OCI-LY3 (cell line): ENCODE measurements around the gene CDK5RAP3.
A peak's percentile ranks its signal among the peaks of the same experiment; 100 is the strongest.
"Not testable (repeated sequence)": the region's sequence is repeated elsewhere in the genome, so short reads cannot be mapped to it uniquely, and the experiment has no call there.

Experiments used
- H2AFZ ChIP-seq: fragments of 200-600, 300-600 bp; shearing (Covaris generic); 2 replicates; pipeline ENCODE4 v1.6.0; 2014; ENCODE audit warnings: antibody characterized with exemption, low read depth, low read length
- H3K27ac ChIP-seq: fragments of 200-600, 300-600 bp; sonication (generic); 2 replicates; pipeline ENCODE4 v1.5.1; 2014; ENCODE audit warnings: mild to moderate bottlenecking, low read length, moderate library complexity, mixed read lengths
- H3K27me3 ChIP-seq: fragments of 200-600, 300-600 bp; sonication (generic); 2 replicates; pipeline ENCODE4 v1.6.1; 2014; ENCODE audit warnings: low read depth, low read length, mixed read lengths
- H3K36me3 ChIP-seq: fragments of 200-600, 300-600 bp; sonication (generic); replicated peaks from 2 replicates; pipeline ENCODE3; 2014; ENCODE audit warnings: low read depth, low read length, mixed read lengths
- H3K4me1 ChIP-seq: fragments of 300-600, 200-600 bp; sonication (generic); 2 replicates; pipeline ENCODE4 v1.6.1; 2014; ENCODE audit warnings: low read length, mixed read lengths
- H3K4me2 ChIP-seq: fragments of 200-600, 300-600 bp; sonication (generic); 2 replicates; pipeline ENCODE4 v1.6.1; 2014; ENCODE audit warnings: low read length, mixed read lengths
- H3K4me3 ChIP-seq: fragments of 300-600, 200-600 bp; sonication (generic); 2 replicates; pipeline ENCODE4 v1.5.1; 2014; ENCODE audit warnings: antibody characterized with exemption, mild to moderate bottlenecking, low read length, moderate library complexity
- H3K79me2 ChIP-seq: fragments of 300-600, 200-600 bp; shearing (Covaris generic); 2 replicates; pipeline ENCODE4 v1.6.1; 2014; ENCODE audit warnings: mild to moderate bottlenecking, low read length, mixed read lengths
- H3K9ac ChIP-seq: fragments of 300-600, 200-600 bp; shearing (Covaris generic); 2 replicates; pipeline ENCODE4 v1.6.0; 2014; ENCODE audit warnings: mild to moderate bottlenecking, low read length, moderate library complexity
- H3K9me3 ChIP-seq: fragments of 200-600, 300-600 bp; shearing (Covaris generic); 2 replicates; pipeline ENCODE4 v1.6.1; 2014; ENCODE audit warnings: low read length, mixed read lengths; ENCODE audit not compliant: insufficient read depth
- H4K20me1 ChIP-seq: fragments of 200-600, 300-600 bp; sonication (generic); 2 replicates; pipeline ENCODE4 v1.6.1; 2016; ENCODE audit warnings: low read length, mixed read lengths; ENCODE audit not compliant: insufficient read depth
- CTCF ChIP-seq: fragments of 200-600, 300-600 bp; sonication (generic); IDR thresholded peaks from 2 replicates; pipeline ENCODE4 v1.5.1; 2014; ENCODE audit warnings: antibody characterized with exemption, low read length, low read depth
- EZH2phosphoT487 ChIP-seq: fragments of 200-600 bp; shearing (Covaris generic); IDR thresholded peaks from 2 replicates; pipeline ENCODE4 v1.6.1; 2018; ENCODE audit warnings: antibody characterized with exemption, mixed run types, low read depth

Gene CDK5RAP3

DNA sequence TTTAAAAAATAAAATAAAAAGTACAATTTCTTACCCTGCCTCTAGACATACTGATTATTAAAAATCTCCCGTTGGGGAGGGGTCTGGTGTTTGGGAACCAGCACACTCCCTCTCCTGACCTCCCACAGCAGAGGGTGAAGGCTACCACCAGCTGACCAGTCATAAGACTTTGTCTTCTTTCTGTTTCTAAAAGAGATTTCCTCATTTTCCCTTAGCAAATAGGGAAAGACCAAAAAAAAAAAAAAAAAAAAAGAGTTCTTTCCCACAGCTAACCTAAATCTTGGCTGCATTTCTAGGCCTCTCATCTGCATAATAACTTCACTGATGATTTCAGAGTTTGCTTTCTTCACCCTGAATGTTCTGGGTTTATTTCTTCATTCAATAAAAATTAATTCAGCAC, 30.3 kb downstream of the CDK5RAP3 start:
- Histone ChIP-seq H2AFZ (no peak overlapping the region), H3K9ac (no peak overlapping the region), H3K4me1 (peaks cover 33% of the 10 kb centered on the region), H3K79me2 (no peaks in the 10 kb centered on the region), H3K27ac (no peak overlapping the region), H3K9me3 (no peaks in the 10 kb centered on the region), H3K4me2 (no peak overlapping the region), H3K36me3 (no peaks in the 10 kb centered on the region), H3K27me3 (no peaks in the 10 kb centered on the region), H3K4me3 (no peak overlapping the region), H4K20me1 (no peaks in the 10 kb centered on the region)
- TF ChIP-seq EZH2phosphoT487 (no peak), CTCF (no peak)

- not testable (repeated sequence) for H3K4me3 ChIP-seq, H4K20me1 ChIP-seq, H3K36me3 ChIP-seq, H3K27ac ChIP-seq, H3K9ac ChIP-seq, H3K79me2 ChIP-seq, H3K9me3 ChIP-seq, H3K4me2 ChIP-seq, H2AFZ ChIP-seq, H3K27me3 ChIP-seq
- peaks cover 33% of the 10 kb centered on the region for H3K4me1 ChIP-seq
Observed at GRCh38 chr17:48001657-48002056, 30.7 kb downstream of the CDK5RAP3 start.

DNA sequence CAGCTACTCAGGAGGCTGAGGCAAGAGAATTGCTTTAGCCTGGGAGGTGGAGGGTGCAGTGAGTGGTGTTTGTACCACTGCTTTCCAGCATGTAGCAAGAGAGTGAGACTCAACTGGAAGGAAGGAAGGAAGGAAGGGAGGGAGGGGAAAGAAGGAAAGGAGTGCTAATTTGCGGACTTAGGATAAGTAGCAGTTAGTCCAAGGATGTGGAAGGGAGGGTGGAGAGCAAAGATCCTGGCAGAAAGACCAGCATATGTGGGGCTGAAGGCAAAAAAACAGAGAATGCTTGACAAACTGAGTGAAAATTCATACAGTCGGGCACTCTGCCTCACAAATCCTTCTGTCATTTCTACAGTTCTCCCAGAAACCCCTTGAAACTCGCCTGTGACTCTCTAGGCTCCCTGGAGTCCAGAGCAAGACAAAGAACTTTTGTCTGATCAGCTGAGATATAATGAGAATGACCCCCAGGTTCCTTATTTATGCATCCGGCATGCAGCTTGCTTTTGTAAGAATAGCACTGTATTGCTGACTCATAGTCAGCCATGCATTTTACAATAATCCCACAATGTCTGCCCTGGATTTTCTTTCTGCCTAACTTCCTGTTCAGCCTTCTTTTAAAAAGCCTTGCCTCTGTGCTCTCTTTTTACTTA, 31.5 kb downstream of the CDK5RAP3 start:
- H3K4me2 ChIP-seq = peak overlapping the region; percentile 27
- TF ChIP-seq CTCF = no peak
- peak overlapping the region; percentile 59 for H2AFZ ChIP-seq
- H3K36me3 ChIP-seq = no peaks in the 10 kb centered on the region
- peaks cover 33% of the 10 kb centered on the region for H3K4me1 ChIP-seq
- no peaks in the 10 kb centered on the region for H3K79me2 ChIP-seq
- H4K20me1 ChIP-seq = no peaks in the 10 kb centered on the region
- H3K4me3 ChIP-seq = no peak overlapping the region
- no peaks in the 10 kb centered on the region for H3K9me3 ChIP-seq
- H3K27ac ChIP-seq = no peak overlapping the region
- 0 out of 2 replicates have a peak overlapping the region, but pooled peaks have one; percentile 14 for H3K9ac ChIP-seq
- no peaks in the 10 kb centered on the region for H3K27me3 ChIP-seq

- H4K20me1 ChIP-seq = no peaks in the 10 kb centered on the region
- H3K9me3 ChIP-seq = no peaks in the 10 kb centered on the region
- no peak overlapping the region for H3K4me3 ChIP-seq
- H3K36me3 ChIP-seq = no peaks in the 10 kb centered on the region
- TF ChIP-seq EZH2phosphoT487 = no peak
- no peak for TF ChIP-seq CTCF
- H3K9ac ChIP-seq = 0 out of 2 replicates have a peak overlapping the region, but pooled peaks have one; percentile 14
- H3K4me1 ChIP-seq = peaks cover 33% of the 10 kb centered on the region
- peak overlapping the region; percentile 27 for H3K4me2 ChIP-seq
- H3K79me2 ChIP-seq = no peaks in the 10 kb centered on the region
- H2AFZ ChIP-seq = peak overlapping the region; percentile 59
- no peak overlapping the region for H3K27ac ChIP-seq
- H3K27me3 ChIP-seq = no peaks in the 10 kb centered on the region
Observed at GRCh38 chr17:48002916-48003416, 32.1 kb downstream of the CDK5RAP3 start.
